Measurements from ENCODE around the gene TRIM24.

TRIM24 gene

DNA sequence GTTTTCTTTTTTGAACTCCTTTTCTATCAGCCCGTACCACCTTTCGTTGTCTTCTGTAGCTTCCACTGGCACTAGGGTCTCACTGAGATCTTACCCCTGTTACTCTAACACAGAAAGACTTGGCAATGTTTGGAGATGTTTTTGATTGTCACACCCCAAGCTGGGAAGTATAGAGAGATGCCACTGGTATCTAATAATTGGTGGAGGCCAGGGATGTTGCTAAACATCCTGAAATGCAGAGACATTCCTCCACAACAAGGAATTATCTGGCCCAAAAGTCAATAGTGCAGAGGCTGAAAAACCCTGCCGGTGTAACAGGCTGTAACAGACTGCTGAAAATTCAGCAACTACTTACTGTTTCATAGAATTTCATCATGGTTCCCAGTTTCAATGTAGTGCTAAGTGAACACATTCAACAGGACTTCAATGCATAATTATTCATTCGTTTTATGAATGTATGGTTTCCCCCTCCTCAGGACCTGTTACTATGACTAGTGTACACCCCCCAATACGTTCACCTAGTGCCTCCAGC lies 115.9 kb downstream of the TRIM24 start:
- DNase-seq (ENCODE audit: low read depth in 3 of 3), result no peak

DNA sequence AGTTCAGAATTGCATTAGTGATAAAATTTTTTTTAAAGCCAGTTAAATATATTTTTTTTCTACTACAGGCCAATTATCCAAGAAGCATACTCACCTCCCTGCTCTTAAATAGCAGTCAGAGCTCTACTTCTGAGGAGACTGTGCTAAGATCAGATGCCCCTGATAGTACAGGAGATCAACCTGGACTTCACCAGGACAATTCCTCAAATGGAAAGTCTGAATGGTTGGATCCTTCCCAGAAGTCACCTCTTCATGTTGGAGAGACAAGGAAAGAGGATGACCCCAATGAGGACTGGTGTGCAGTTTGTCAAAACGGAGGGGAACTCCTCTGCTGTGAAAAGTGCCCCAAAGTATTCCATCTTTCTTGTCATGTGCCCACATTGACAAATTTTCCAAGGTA lies 119.1 kb downstream of the TRIM24 start:
- no peak for DNase-seq (ENCODE audit: low read depth in 3 of 3)

DNA sequence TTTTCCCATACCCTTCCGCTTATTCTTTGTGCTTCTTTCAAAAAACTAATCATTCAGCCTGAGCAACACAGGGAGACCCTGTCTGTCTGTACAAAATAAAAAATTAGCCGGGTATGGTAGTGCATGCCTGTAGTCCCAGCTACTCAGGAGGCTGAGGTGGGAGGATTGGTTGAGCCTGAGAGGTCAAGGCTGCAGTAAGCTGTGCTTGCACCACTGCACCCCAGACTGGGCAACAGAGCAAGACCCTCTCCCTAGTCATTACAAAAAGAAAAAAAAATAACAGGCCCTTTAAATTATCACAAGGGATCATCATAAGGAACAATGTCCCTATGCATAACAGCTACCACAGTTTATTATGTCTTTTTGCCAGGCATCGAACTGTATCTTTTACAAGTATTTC lies 119.6 kb downstream of the TRIM24 start:
- no peak for DNase-seq (ENCODE audit: low read depth in 3 of 3)

DNA sequence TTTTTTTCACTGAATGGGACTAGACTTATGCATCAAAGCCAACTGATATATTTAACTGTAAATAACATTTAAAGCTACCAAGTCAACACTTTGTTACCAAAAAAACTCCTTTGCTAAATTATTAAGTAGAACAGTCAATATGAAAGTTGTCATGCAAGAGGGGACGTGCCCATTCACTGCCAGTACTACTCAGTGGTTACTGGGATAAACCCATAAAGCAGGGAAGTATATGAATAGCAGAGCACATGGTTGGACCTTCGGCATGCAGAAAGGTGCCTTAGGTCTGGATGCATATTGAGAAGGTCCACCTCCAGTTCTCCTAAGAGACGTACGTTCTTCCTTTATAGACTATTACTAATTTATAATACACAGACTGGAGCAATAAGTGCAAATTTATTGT lies 121.0 kb downstream of the TRIM24 start:
- no peak for DNase-seq (ENCODE audit: low read depth in 3 of 3)

- no peak for DNase-seq (ENCODE audit: low read depth in 3 of 3)
These were observed 124.2 kb downstream of the TRIM24 start for GRCh38 chr7:138584283-138584682.

- DNase-seq (ENCODE audit: low read depth in 3 of 3), result no peak
These were observed 124.6 kb downstream of the TRIM24 start for GRCh38 chr7:138584696-138585095.

GRCh38 chr7:138585283-138585993 lies 125.4 kb downstream of the TRIM24 start:
- no peak for DNase-seq (ENCODE audit: low read depth in 3 of 3)

DNA sequence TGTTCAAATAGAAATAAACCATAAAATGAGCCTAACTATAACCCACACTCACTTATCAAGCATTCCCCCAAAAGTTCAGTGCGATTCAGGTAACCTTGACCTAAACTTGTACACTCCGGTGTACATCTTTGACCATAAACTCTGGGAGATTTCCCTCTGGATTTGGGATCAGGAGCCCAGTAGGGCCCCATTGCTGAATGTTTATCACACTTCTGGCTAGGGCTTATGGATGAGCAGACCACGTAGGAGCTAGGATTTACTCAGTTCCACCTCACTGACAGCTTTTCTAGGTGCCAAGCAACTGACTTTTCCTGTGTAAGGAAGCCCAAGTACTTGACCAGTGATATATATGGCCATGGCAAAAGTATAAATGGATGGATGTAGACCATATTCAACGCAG lies 127.4 kb downstream of the TRIM24 start:
- DNase-seq (ENCODE audit: low read depth in 3 of 3), result no peak

DNA sequence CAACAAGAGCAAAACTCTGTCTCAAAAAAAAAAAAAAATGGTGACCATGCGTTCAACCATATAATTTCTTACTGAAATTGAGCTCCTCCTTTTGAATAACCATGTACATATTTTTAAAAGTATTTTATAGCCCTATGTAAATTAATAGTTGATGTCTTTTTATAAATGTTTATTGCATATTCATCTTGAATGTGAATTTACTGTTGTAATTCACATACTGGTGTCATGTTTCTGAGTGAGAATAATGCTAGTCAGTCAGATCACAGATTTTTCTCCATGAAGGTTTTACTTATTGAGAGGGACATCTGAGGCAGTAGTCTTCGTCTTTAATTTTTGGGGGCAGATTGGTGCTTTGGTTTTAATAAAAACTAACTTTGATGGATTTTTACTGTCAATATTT lies 128.9 kb downstream of the TRIM24 start:
- DNase-seq (ENCODE audit: low read depth in 3 of 3), result no peak

GRCh38 chr7:138590154-138590553 lies 130.1 kb downstream of the TRIM24 start:
- DNase-seq (ENCODE audit: low read depth in 3 of 3), result no peak

- no peak for DNase-seq (ENCODE audit: low read depth in 3 of 3)
These were observed 135.4 kb downstream of the TRIM24 start for GRCh38 chr7:138595454-138595853.

DNA sequence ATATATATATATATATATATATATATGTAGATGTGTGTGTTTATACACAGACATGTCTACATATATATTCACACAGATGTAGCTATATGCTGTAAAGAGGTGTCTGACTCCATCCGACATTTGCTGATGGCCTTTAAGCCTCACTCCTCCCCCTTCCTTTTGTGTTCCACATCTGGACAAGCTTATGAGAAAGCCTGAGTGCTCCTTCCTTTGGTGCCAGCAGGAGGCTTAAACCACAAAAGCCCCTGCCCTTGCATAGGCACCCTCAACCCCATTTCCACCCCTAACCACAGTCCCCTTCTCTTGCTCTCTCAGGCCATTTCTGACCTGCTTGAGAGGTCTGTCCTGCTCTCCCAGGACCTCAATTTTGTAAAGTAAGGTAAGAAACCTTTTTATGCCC lies 142.4 kb downstream of the TRIM24 start:
- no peak for DNase-seq (ENCODE audit: low read depth in 3 of 3)

- no peak for DNase-seq (ENCODE audit: low read depth in 3 of 3)
These were observed 143.7 kb downstream of the TRIM24 start for GRCh38 chr7:138603549-138604318.

GRCh38 chr7:138606236-138606635 lies 146.2 kb downstream of the TRIM24 start:
- no peak for DNase-seq (ENCODE audit: low read depth in 3 of 3)

DNA sequence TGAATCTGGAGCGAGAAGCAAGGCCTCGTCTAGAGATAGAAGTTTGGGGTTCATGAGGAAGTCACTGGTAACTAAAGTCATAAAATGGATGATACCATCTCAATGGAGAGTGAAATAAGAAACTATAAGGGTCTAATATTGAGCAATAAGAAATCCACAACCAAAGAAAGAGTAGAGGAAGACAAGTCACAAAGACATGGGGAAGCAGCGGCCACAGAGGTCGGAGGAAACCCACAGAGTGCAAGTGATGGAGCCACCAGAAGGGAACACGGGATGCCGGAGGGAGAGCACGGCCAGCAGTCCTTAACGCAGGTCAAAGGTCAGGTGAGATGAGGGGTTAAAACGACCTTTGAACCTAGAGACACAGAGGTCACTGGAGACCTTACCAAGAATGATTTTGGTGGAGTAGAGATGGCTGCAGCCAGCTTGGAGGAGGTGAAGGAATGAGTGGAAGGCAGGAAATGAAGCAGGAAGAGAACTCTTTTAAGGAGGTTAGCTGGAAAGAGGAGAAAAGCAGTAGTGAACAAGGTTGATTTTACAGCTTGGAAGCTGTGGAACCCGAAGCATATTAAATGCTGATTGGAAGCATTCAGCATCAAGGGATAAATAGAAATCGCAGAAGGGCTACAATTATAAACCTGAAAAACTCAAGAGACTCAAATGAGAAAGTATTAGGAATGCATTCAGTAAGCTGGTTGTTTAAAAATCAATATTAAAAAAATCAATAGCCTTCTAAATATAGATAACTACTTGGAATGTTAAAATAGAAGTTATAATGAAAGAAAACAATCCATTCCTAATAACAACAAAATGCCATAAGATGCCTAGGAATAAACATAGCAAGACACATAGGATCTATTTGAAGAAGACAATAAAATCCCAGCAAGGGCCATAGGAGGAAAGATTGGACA lies 147.4 kb downstream of the TRIM24 start:
- no peak for DNase-seq (ENCODE audit: low read depth in 3 of 3)

DNA sequence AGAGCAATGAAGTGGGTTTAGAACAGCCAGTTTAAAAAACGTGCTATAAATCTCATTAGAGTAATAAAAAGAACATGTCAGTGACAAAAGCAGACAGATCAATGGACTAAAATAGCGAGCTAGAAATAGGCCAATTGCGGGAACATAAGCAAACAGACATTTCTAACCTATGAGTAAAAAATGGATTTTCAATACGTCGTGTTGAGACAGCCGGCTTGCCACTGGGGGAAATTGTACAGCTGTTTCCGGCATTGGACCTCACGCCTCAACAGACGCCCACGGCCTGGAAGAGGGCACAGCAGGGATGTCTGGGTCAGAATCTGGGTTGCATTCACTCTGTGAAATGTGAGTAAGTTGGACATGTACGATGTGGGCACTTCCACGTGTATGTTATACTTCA lies 148.2 kb downstream of the TRIM24 start:
- peak in 1 of 3 experiments; percentile 22 for DNase-seq (ENCODE audit: low read depth in 3 of 3)

GRCh38 chr7:138610671-138611170 lies 150.7 kb downstream of the TRIM24 start:
- no peak for DNase-seq (ENCODE audit: low read depth in 3 of 3)

- no peak for DNase-seq (ENCODE audit: low read depth in 3 of 3)
These were observed 153.6 kb downstream of the TRIM24 start for GRCh38 chr7:138613630-138614029.

- no peak for DNase-seq (ENCODE audit: low read depth in 3 of 3)
These were observed 156.0 kb downstream of the TRIM24 start for GRCh38 chr7:138616085-138616484.

GRCh38 chr7:138618506-138618905 lies 158.4 kb downstream of the TRIM24 start:
- no peak for DNase-seq (ENCODE audit: low read depth in 3 of 3)

- DNase-seq (ENCODE audit: low read depth in 3 of 3), result no peak
These were observed 158.9 kb downstream of the TRIM24 start for GRCh38 chr7:138618933-138619332.

GRCh38 chr7:138622841-138623240 lies 162.8 kb downstream of the TRIM24 start:
- DNase-seq (ENCODE audit: low read depth in 3 of 3), result no peak
